GM12878 (cell line): ENCODE results near the gene MS4A1. TPM values are rescaled to one million over a fixed set of nuclear protein-coding genes. Genes with fewer than 3 reads are reported as not detected.

ENCODE experiments used
- ATAC-seq: fragments of 200-7000 bp; cut with Tn5 transposase; 3 replicates; pipeline ENCODE4 v1.9.1; 2020; ENCODE audit warnings: mild to moderate bottlenecking, moderate library complexity
- Bru-seq: library from RNA; stranded (reverse); fragments of 400-500 nt; gene quantifications from one replicate; lab custom pipeline; 2021; lab: Mats Ljungman, UMichigan
- BruChase-seq, 2 experiments: library from RNA; stranded (reverse); fragments of 400-500 nt; gene quantifications; one replicate each; lab custom pipeline; 2021; lab: Mats Ljungman, UMichigan
- BruUV-seq: library from RNA; stranded (reverse); fragments of 400-500 nt; replicated peaks from 2 replicates; lab custom pipeline; 2021; lab: Mats Ljungman, UMichigan
- CTCF ChIA-PET: fragments of 300-600 bp; sonication (Branson Sonifier 250); formaldehyde crosslinking; extraction: SDS; loops from one replicate; lab custom pipeline; 2021; ENCODE audit warnings: inconsistent platforms; lab: Yijun Ruan, JAX
- POLR2A ChIA-PET: fragments of 350-600 bp; formaldehyde crosslinking; extraction: SDS; loops from one replicate; lab custom pipeline; 2021; ENCODE audit warnings: inconsistent platforms; lab: Charles Lee
- RAD21 ChIA-PET: fragments of 300-600 bp; sonication (Branson Sonifier 250); formaldehyde crosslinking; loops from one replicate; lab custom pipeline; 2023; ENCODE audit warnings: antibody characterized with exemption; ENCODE audit not compliant: unreplicated experiment; lab: Charles Lee
- SMC1A ChIA-PET: fragments of 300-600 bp; sonication (Branson Sonifier 250); formaldehyde crosslinking; loops from one replicate; lab custom pipeline; 2023; ENCODE audit not compliant: unreplicated experiment, uncharacterized antibody; lab: Charles Lee
- DNase-seq: peaks from one replicate; pipeline ENCODE4 v3.0.0-alpha.2; 2011; ENCODE audit warnings: low read depth, low spot score
- FAIRE-seq: peaks from 3 replicates; lab custom pipeline; 2011; peaks lifted over from hg19 to GRCh38; lab: Jason Lieb, UNC
- H2AFZ ChIP-seq: 2 replicates; pipeline ENCODE4 v1.6.0; 2011; ENCODE audit warnings: low read depth, low read length, control low read depth; ENCODE audit not compliant: control insufficient read depth
- H3K27ac ChIP-seq: 2 replicates; pipeline ENCODE4 v1.5.1; 2011; ENCODE audit warnings: control low read depth; ENCODE audit not compliant: control insufficient read depth, insufficient read depth
- H3K27me3 ChIP-seq, 2 experiments: replicated peaks in 1 of 2; 2 replicates each; pipeline versions ENCODE4 v1.6.0 to v1.6.1; 2011; ENCODE audit warnings: low read length in 1 of 2; ENCODE audit not compliant: control insufficient read depth in 2 of 2, insufficient read depth in 2 of 2
- H3K36me3 ChIP-seq, 2 experiments: 2 replicates each; pipeline ENCODE4 v1.5.1; 2011; ENCODE audit warnings: low read length in 1 of 2; ENCODE audit not compliant: control insufficient read depth in 2 of 2, insufficient read depth in 2 of 2
- H3K4me1 ChIP-seq: 2 replicates; pipeline ENCODE4 v1.6.1; 2011; ENCODE audit warnings: mild to moderate bottlenecking, low read length, moderate library complexity, mixed read lengths; ENCODE audit not compliant: control insufficient read depth, insufficient read depth
- H3K4me2 ChIP-seq: 2 replicates; pipeline ENCODE4 v1.6.0; 2011; ENCODE audit warnings: control low read depth; ENCODE audit not compliant: control insufficient read depth, insufficient read depth
- H3K4me3 ChIP-seq: fragments of 200-600 bp; sonication (generic); 2 replicates; pipeline ENCODE4 v1.5.1; 2016
- H3K79me2 ChIP-seq: 2 replicates; pipeline ENCODE4 v1.6.0; 2011; ENCODE audit warnings: low read length; ENCODE audit not compliant: control insufficient read depth, insufficient read depth
- H3K9ac ChIP-seq: 2 replicates; pipeline ENCODE4 v1.8.0; 2011; ENCODE audit warnings: low read length, control low read depth, mixed read lengths; ENCODE audit not compliant: control insufficient read depth, insufficient read depth
- H3K9me3 ChIP-seq: replicated peaks from 3 replicates; pipeline ENCODE4 v1.5.1; 2011; ENCODE audit warnings: mild to moderate bottlenecking, low read length; ENCODE audit not compliant: control insufficient read depth, insufficient read depth
- H4K20me1 ChIP-seq: 2 replicates; pipeline ENCODE4 v1.6.0; 2011; ENCODE audit not compliant: control insufficient read depth, insufficient read depth
- ATF3 ChIP-seq: IDR thresholded peaks from 2 replicates; pipeline ENCODE4 v1.6.1; 2011; ENCODE audit warnings: low read depth, mild to moderate bottlenecking, low read length, moderate library complexity, borderline replicate concordance; ENCODE audit errors: extremely low read depth
- ATF7 ChIP-seq: fragments of 450-650 bp; IDR thresholded peaks from 2 replicates; pipeline ENCODE4 v1.6.1; 2016; ENCODE audit warnings: low read depth, mild to moderate bottlenecking
- E2F8 ChIP-seq: fragments of 450-650 bp; IDR thresholded peaks from 2 replicates; pipeline ENCODE4 v1.6.1; 2018; ENCODE audit warnings: mild to moderate bottlenecking, low read depth, moderate library complexity; ENCODE audit not compliant: partially characterized antibody
- POLR2AphosphoS2 ChIP-seq: IDR thresholded peaks from 2 replicates; pipeline ENCODE4 v1.6.1; 2011; ENCODE audit warnings: low read depth, mild to moderate bottlenecking, low read length, improper control_type of control experiment, moderate library complexity
- SPI1 ChIP-seq: IDR thresholded peaks from 2 replicates; pipeline ENCODE4 v1.6.1; 2011; ENCODE audit warnings: low read depth, mild to moderate bottlenecking, low read length, moderate library complexity, borderline replicate concordance; ENCODE audit not compliant: insufficient read depth
- TAF1 ChIP-seq: IDR thresholded peaks from 2 replicates; pipeline ENCODE4 v1.6.1; 2011; ENCODE audit warnings: mild to moderate bottlenecking, low read depth, low read length, borderline replicate concordance
- USF1 ChIP-seq: IDR thresholded peaks from 2 replicates; pipeline ENCODE4 v1.6.1; 2011; ENCODE audit warnings: borderline replicate concordance, low read depth, mild to moderate bottlenecking, moderate library complexity, mixed read lengths, low read length; ENCODE audit not compliant: insufficient read depth; ENCODE audit errors: extremely low read length
- WGBS: methylation state at CpG from one replicate; pipeline ENCODE4 v1.1.6; 2016; ENCODE audit warnings: low lambda C conversion rate; ENCODE audit not compliant: insufficient replicate concordance, insufficient coverage; ENCODE audit errors: missing lambda C conversion rate; 5-methylcytosine and 5-hydroxymethylcytosine counted together
- in situ Hi-C: fragments of 300-500 bp; cut with MboI; formaldehyde crosslinking; loops from 9 replicates; pipeline ENCODE4 v1.14.3; 2018; ENCODE audit warnings: mixed read lengths
- intact Hi-C: fragments of 100-400 bp; cut with micrococcal nuclease; formaldehyde crosslinking; loops from one replicate; pipeline ENCODE4 v1.14.2; 2022; ENCODE audit not compliant: unreplicated experiment
- long read RNA-seq, 2 experiments: library from polyadenylated mRNA; unstranded; transcript quantifications; one replicate each; pipeline ENCODE4 v2.0.0, GENCODE V29; 2019 to 2020
- polyA minus RNA-seq, 3 experiments: library from RNA; depleted of rRNA, polyadenylated mRNA; stranded (reverse); fragments of >200 nt; gene quantifications; 2 replicates each; pipeline ENCODE4 v1.2.3, GENCODE V29; 2011
- polyA plus RNA-seq, 11 experiments: library from polyadenylated mRNA; depleted of rRNA in 4 of 11; unstranded in 6 of 11; stranded (reverse) in 5 of 11; fragments of >200 nt; fragmentation: Nextera tagmentation in 4 of 11; fragmentation: Illumina TruSeq in 1 of 11; extraction: Ambion mirVana in 4 of 11; extraction: Trizol in 1 of 11; gene quantifications; 1 replicate in 1 of 11; 2 replicates in 10 of 11; pipeline versions ENCODE4 v1.2.1 to v1.2.3, GENCODE V29; 2011 to 2016; ENCODE audit warnings: inconsistent platforms in 2 of 11, missing spikeins in 2 of 11, low read depth in 1 of 11
- total RNA-seq, 4 experiments: library from RNA; depleted of rRNA in 3 of 4; stranded (reverse); fragments of >200 nt in 3 of 4; fragmentation: Illumina TruSeq in 1 of 4; extraction: Trizol in 1 of 4; gene quantifications; 2 replicates each; pipeline versions ENCODE4 v1.2.1 to v1.2.3, GENCODE V29; 2013 to 2021
- TF ChIP-seq, protein P1 (sequence below): fragments of 450-650 bp; IDR thresholded peaks from 2 replicates; pipeline ENCODE4 v1.6.1; 2017; ENCODE audit warnings: mild to moderate bottlenecking, low read depth, inconsistent platforms; ENCODE audit not compliant: poor library complexity, severe bottlenecking

The MS4A1 gene
- total RNA-seq (2013; cell fraction: nucleolus; rRNA removed), result 2,844 and 2,953 TPM in 2 replicates
- 648 and 816 TPM in 2 replicates for total RNA-seq (2014; rRNA removed)
- total RNA-seq (2014; rRNA removed; fragmentation: Illumina TruSeq; extraction: Trizol), result 704 and 727 TPM in 2 replicates
- 464 and 482 TPM in 2 replicates for total RNA-seq (2021)
- polyA plus RNA-seq (2011; ENCODE audit: low read depth), result 240 TPM
- polyA plus RNA-seq (2011; rRNA removed), result 2,106 and 2,789 TPM in 2 replicates
- polyA plus RNA-seq (2011; cell fraction: cytosol; rRNA removed), result 525 and 638 TPM in 2 replicates
- polyA plus RNA-seq (2011; cell fraction: nucleus; rRNA removed), result 3,281 and 5,236 TPM in 2 replicates
- polyA plus RNA-seq (2012), result 385 and 600 TPM in 2 replicates
- 1,039 and 1,405 TPM in 2 replicates for polyA plus RNA-seq (2014; fragmentation: Illumina TruSeq; extraction: Trizol)
- polyA plus RNA-seq (2014; fragmentation: Nextera tagmentation; extraction: Ambion mirVana), result 1,000 to 10,000 TPM in 1 of 2 experiments, 100 to 1,000 TPM in 1; 730 to 1,013 TPM
- 415 and 598 TPM in 2 replicates for polyA plus RNA-seq (2014; rRNA removed)
- polyA plus RNA-seq (2016; fragmentation: Nextera tagmentation; extraction: Ambion mirVana), result 100 to 1,000 TPM; 329 to 364 TPM
- 651 and 895 TPM in 2 replicates for polyA minus RNA-seq (2011; rRNA and poly(A)+ RNA removed)
- polyA minus RNA-seq (2011; cell fraction: cytosol; rRNA and poly(A)+ RNA removed), result 259 and 331 TPM in 2 replicates
- polyA minus RNA-seq (2011; cell fraction: nucleus; rRNA and poly(A)+ RNA removed), result 534 and 594 TPM in 2 replicates
- percentile 99 among the genes with signal in this experiment for Bru-seq, nascent RNA
- BruChase-seq, experiment 1, labeled RNA remaining after a 6-hour chase, result percentile 100 among the genes with signal in this experiment
- percentile 100 among the genes with signal in this experiment for BruChase-seq, experiment 2, labeled RNA remaining after a 2-hour chase
- long read RNA-seq, experiment 1, transcript MS4A1-205 (4 exons, 928 nt), result minor isoform, 7 of 515 reads
- long read RNA-seq, experiment 1, transcript MS4A1-207 (7 exons, 2,560 nt), result minor isoform, 10 of 515 reads
- long read RNA-seq, experiment 1, transcript MS4A1-201 (7 exons, 3,331 nt), result major isoform, 363 of 515 reads
- long read RNA-seq, experiment 1, transcript MS4A1-202 (6 exons, 3,372 nt), result minor isoform, 10 of 515 reads
- long read RNA-seq, experiment 1, partial matches to known transcripts, result 24 of 515 reads
- long read RNA-seq, experiment 1, other reads (novel, unspliced or antisense), result 91 of 515 reads
- long read RNA-seq, experiment 2, transcript MS4A1-205 (4 exons, 928 nt), result minor isoform, 24 of 1,506 reads
- long read RNA-seq, experiment 2, transcript MS4A1-207 (7 exons, 2,560 nt), result minor isoform, 16 of 1,506 reads
- long read RNA-seq, experiment 2, transcript MS4A1-201 (7 exons, 3,331 nt), result major isoform, 877 of 1,506 reads
- long read RNA-seq, experiment 2, transcript MS4A1-212 (7 exons, 3,475 nt), result minor isoform, 23 of 1,506 reads
- long read RNA-seq, experiment 2, partial matches to known transcripts, result 148 of 1,506 reads
- long read RNA-seq, experiment 2, other reads (novel, unspliced or antisense), result 393 of 1,506 reads

- no TSS peak for BruUV-seq
- ChIA-PET POLR2A (interaction anchor here (0.6 to 3.9 kb wide), 12 partner anchors 9 to 314 kb away, joined by 3 to 23 read pairs (median 6); partner anchors contain the start of gene MS4A7), SMC1A (interaction anchor here (0.9 to 9.0 kb wide), 17 partner anchors 10 to 458 kb away, joined by 3 to 298 read pairs (median 6); partner anchors contain the start of genes MS4A7 and TMEM109), CTCF (interaction anchor here (0.7 to 7.7 kb wide), 12 partner anchors 13 to 308 kb away, joined by 3 to 190 read pairs (median 10); partner anchors contain the start of gene MS4A7), RAD21 (interaction anchor here (1.1 to 7.4 kb wide), 16 partner anchors 10 to 308 kb away, joined by 3 to 195 read pairs (median 4); partner anchors contain the start of gene MS4A7)
- Histone ChIP-seq H3K79me2 (peaks cover 52% of the 10 kb centered on the region), H2AFZ (no peak within 1 kb of the TSS; the same call in 1 of the 2 replicates), H3K4me2 (peak within 1 kb of the TSS; percentile 82), H3K36me3 (peaks cover 0 to 2% of the 10 kb centered on the region in 2 experiments; a peak in 1 of 4 replicates), H3K9me3 (no peaks in the 10 kb centered on the region), H3K4me1 (peaks cover 21% of the 10 kb centered on the region), H3K27me3 (no peaks in the 10 kb centered on the region), H3K27ac (peak within 1 kb of the TSS; percentile 93), H3K9ac (peak within 1 kb of the TSS; percentile 85), H3K4me3 (peak within 1 kb of the TSS; percentile 89), H4K20me1 (0 out of 2 replicates have a peak, but pooled peaks cover 2% of the 10 kb centered on the region)
- WGBS, result 0% methylated on average over 4 of the region's 4 CpGs
- in situ Hi-C loops, result loop anchor here (10.0 kb wide), 1 partner anchor 609 kb away; no protein-coding TSS in a partner anchor
- ATAC-seq, result peak; percentile 82
- peak; percentile 61 for FAIRE-seq
- DNase-seq, result peak; percentile 98
- intact Hi-C loops, result loop anchor here (1.0 kb wide), 2 partner anchors 77 to 88 kb away; partner anchors contain the start of gene MS4A7
- TF ChIP-seq ATF3, result peak; percentile 25; the same call in 1 of the 2 replicates
- peak; percentile 89 for TF ChIP-seq POLR2AphosphoS2
- peak; percentile 91 for TF ChIP-seq TAF1
- TF ChIP-seq E2F8, result peak; percentile 3
- peak; percentile 99 for TF ChIP-seq SPI1
- TF ChIP-seq, protein P1, sequence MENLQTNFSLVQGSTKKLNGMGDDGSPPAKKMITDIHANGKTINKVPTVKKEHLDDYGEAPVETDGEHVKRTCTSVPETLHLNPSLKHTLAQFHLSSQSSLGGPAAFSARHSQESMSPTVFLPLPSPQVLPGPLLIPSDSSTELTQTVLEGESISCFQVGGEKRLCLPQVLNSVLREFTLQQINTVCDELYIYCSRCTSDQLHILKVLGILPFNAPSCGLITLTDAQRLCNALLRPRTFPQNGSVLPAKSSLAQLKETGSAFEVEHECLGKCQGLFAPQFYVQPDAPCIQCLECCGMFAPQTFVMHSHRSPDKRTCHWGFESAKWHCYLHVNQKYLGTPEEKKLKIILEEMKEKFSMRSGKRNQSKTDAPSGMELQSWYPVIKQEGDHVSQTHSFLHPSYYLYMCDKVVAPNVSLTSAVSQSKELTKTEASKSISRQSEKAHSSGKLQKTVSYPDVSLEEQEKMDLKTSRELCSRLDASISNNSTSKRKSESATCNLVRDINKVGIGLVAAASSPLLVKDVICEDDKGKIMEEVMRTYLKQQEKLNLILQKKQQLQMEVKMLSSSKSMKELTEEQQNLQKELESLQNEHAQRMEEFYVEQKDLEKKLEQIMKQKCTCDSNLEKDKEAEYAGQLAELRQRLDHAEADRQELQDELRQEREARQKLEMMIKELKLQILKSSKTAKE, result peak; percentile 98
- peak; percentile 92 for TF ChIP-seq ATF7
- TF ChIP-seq USF1, result peak; percentile 53
Measured at GRCh38 chr11:60455531-60456042, at the start of gene MS4A1. MS4A1 (plus strand) TSS chr11:60455847; CDS start chr11:60462375, 6,528 bp downstream.
